HepG2 (cell line): ENCODE results near the gene SIGLEC8. TPM values are rescaled to one million over a fixed set of nuclear protein-coding genes. Genes with fewer than 3 reads are reported as not detected.

Source experiments
- ATAC-seq: fragments of 200-7000 bp; cut with Tn5 transposase; 3 replicates; pipeline ENCODE4 v1.9.1; 2020; ENCODE audit warnings: mild to moderate bottlenecking, moderate library complexity
- BruUV-seq: library from RNA; stranded (reverse); fragments of 400-500 nt; replicated peaks from 2 replicates; lab custom pipeline; 2021; lab: Mats Ljungman, UMichigan
- CTCF ChIA-PET: fragments of 300-600 bp; formaldehyde crosslinking; extraction: SDS; loops from one replicate; lab custom pipeline; 2021; ENCODE audit warnings: low total read pairs, inconsistent platforms, low intra/inter-chr PET ratio; lab: Yijun Ruan, JAX
- POLR2A ChIA-PET: fragments of 350-600 bp; sonication (Branson Sonifier 250); formaldehyde crosslinking; loops from one replicate; lab custom pipeline; 2020; ENCODE audit warnings: antibody characterized with exemption, inconsistent platforms; lab: Yijun Ruan, JAX
- DNase-seq: peaks from one replicate; pipeline ENCODE4 v3.0.0-alpha.2; 2015; ENCODE audit warnings: low spot score
- FAIRE-seq: peaks from 3 replicates; lab custom pipeline; 2011; peaks lifted over from hg19 to GRCh38; lab: Jason Lieb, UNC
- H2AFZ ChIP-seq: one replicate; pipeline ENCODE4 v1.6.1; 2011; ENCODE audit warnings: low read length, inconsistent platforms
- H3K27ac ChIP-seq: fragments of 300-600 bp; 3 replicates; pipeline ENCODE4 v1.8.0; 2011; ENCODE audit warnings: mixed run types, mild to moderate bottlenecking, mixed read lengths, low read length, inconsistent platforms; ENCODE audit not compliant: insufficient read depth; ENCODE audit errors: extremely low read length
- H3K27me3 ChIP-seq, 2 experiments: fragments of 200-600 bp in 1 of 2; 2 replicates in 1 of 2; 3 replicates in 1 of 2; pipeline versions ENCODE4 v1.6.0 to v1.8.0; 2011; ENCODE audit warnings: low read length in 2 of 2, mild to moderate bottlenecking in 2 of 2, moderate library complexity in 2 of 2, inconsistent platforms in 1 of 2; ENCODE audit not compliant: insufficient read depth in 2 of 2, control insufficient read depth in 1 of 2
- H3K36me3 ChIP-seq, 2 experiments: fragments of 200-600 bp in 1 of 2; replicated peaks in 1 of 2; 2 replicates in 1 of 2; 3 replicates in 1 of 2; pipeline versions ENCODE4 v1.5.1 to v1.8.0; 2011; ENCODE audit warnings: low read length in 2 of 2, inconsistent platforms in 1 of 2; ENCODE audit not compliant: insufficient read depth in 2 of 2, control insufficient read depth in 1 of 2
- H3K4me1 ChIP-seq: 2 replicates; pipeline ENCODE4 v1.5.1; 2012; ENCODE audit warnings: low read length, inconsistent platforms; ENCODE audit not compliant: insufficient read depth
- H3K4me2 ChIP-seq: 2 replicates; pipeline ENCODE4 v1.6.0; 2011; ENCODE audit warnings: low read depth, low read length, inconsistent platforms
- H3K4me3 ChIP-seq, 3 experiments: fragments of 200-600 bp in 1 of 3; sonication (generic), shearing (Covaris generic) in 1 of 3; replicated peaks in 1 of 3; 2 replicates each; pipeline ENCODE4 v1.5.1; 2011 to 2016; ENCODE audit warnings: low read length in 3 of 3, inconsistent platforms in 2 of 3, low read depth in 2 of 3, mild to moderate bottlenecking in 2 of 3, control low read depth in 1 of 3, mixed read lengths in 1 of 3; ENCODE audit not compliant: insufficient read depth in 1 of 3
- H3K79me2 ChIP-seq: one replicate; pipeline ENCODE4 v1.6.1; 2011; ENCODE audit warnings: low read length, inconsistent platforms; ENCODE audit not compliant: insufficient read depth
- H3K9ac ChIP-seq: 2 replicates; pipeline ENCODE4 v1.6.0; 2011; ENCODE audit warnings: mild to moderate bottlenecking, low read depth, low read length, inconsistent platforms; ENCODE audit not compliant: insufficient read depth
- H3K9me3 ChIP-seq: 2 replicates; pipeline ENCODE4 v1.5.1; 2012; ENCODE audit warnings: mild to moderate bottlenecking, low read length
- H4K20me1 ChIP-seq: 2 replicates; pipeline ENCODE4 v1.6.0; 2011; ENCODE audit warnings: inconsistent platforms, mild to moderate bottlenecking, low read length, moderate library complexity; ENCODE audit not compliant: insufficient read depth
- CHCHD3 ChIP-seq: sonication (generic); formaldehyde crosslinking; IDR thresholded peaks from 2 replicates; pipeline ENCODE4 v1.8.0; 2022; ENCODE audit warnings: mild to moderate bottlenecking, missing genetic modification reagents, moderate library complexity
- CHD4 ChIP-seq: fragments of 200-600 bp; sonication (generic); IDR thresholded peaks from 2 replicates; pipeline ENCODE4 v1.7.0; 2017; ENCODE audit warnings: mild to moderate bottlenecking, low read length, borderline replicate concordance
- GPBP1L1 ChIP-seq: sonication (generic); formaldehyde crosslinking; IDR thresholded peaks from 2 replicates; pipeline ENCODE4 v1.5.0; 2020; ENCODE audit warnings: mild to moderate bottlenecking, missing genetic modification reagents
- HMG20A ChIP-seq: IDR thresholded peaks from 2 replicates; pipeline ENCODE4 v1.6.1; 2016; ENCODE audit warnings: borderline replicate concordance
- KDM5A ChIP-seq: fragments of 200-600 bp; sonication (generic); IDR thresholded peaks from 2 replicates; pipeline ENCODE4 v1.7.0; 2018; ENCODE audit warnings: antibody characterized with exemption, mild to moderate bottlenecking, low read length, borderline replicate concordance
- MNT ChIP-seq: fragments of 450-650 bp; IDR thresholded peaks from 2 replicates; pipeline ENCODE4 v1.6.1; 2016
- PHF20 ChIP-seq: sonication (generic); formaldehyde crosslinking; IDR thresholded peaks from 2 replicates; pipeline ENCODE4 v1.5.0; 2020; ENCODE audit warnings: mild to moderate bottlenecking, missing genetic modification reagents
- SMC3 ChIP-seq: IDR thresholded peaks from 2 replicates; pipeline ENCODE4 v1.6.1; 2011; ENCODE audit warnings: low read length, improper control_type of control experiment
- TFE3 ChIP-seq: IDR thresholded peaks from 2 replicates; pipeline ENCODE4 v1.6.1; 2016
- ZMYM3 ChIP-seq: sonication (generic); formaldehyde crosslinking; IDR thresholded peaks from 2 replicates; pipeline ENCODE4 v1.5.1; 2020; ENCODE audit warnings: mild to moderate bottlenecking, missing genetic modification reagents
- ZNF275 ChIP-seq: sonication (generic); formaldehyde crosslinking; IDR thresholded peaks from 2 replicates; pipeline ENCODE4 v1.8.0; 2022; ENCODE audit warnings: missing genetic modification reagents, mild to moderate bottlenecking, inconsistent platforms, borderline replicate concordance
- ZNF576 ChIP-seq: sonication (generic); formaldehyde crosslinking; IDR thresholded peaks from 2 replicates; pipeline ENCODE4 v1.4.0; 2020; ENCODE audit warnings: mild to moderate bottlenecking, missing genetic modification reagents
- WGBS: methylation state at CpG from one replicate; pipeline ENCODE4 v1.1.6; 2017; ENCODE audit warnings: low lambda C conversion rate; 5-methylcytosine and 5-hydroxymethylcytosine counted together
- in situ Hi-C: cut with HindIII; loops from 2 replicates; pipeline ENCODE4 v1.10.0; 2017; ENCODE audit warnings: low pct_unique_long_range_greater_than_20kb; ENCODE audit not compliant: extremely low pct_ligation_motif_present
- intact Hi-C: fragments of 100-400 bp; cut with micrococcal nuclease; formaldehyde crosslinking; loops from one replicate; pipeline ENCODE4 v1.10.0; 2022; ENCODE audit not compliant: unreplicated experiment
- polyA plus RNA-seq, 8 experiments: library from polyadenylated mRNA; depleted of rRNA in 3 of 8; stranded (reverse) in 7 of 8; unstranded in 1 of 8; fragments of >200 nt; fragmentation: Illumina TruSeq in 4 of 8; extraction: Trizol in 4 of 8; gene quantifications; 2 replicates each; pipeline versions ENCODE4 v1.2.1 to v1.2.3, GENCODE V29; 2011 to 2016; ENCODE audit warnings: low read depth in 4 of 8, missing spikeins in 1 of 8, mixed read lengths in 1 of 8; ENCODE audit not compliant: insufficient read depth in 1 of 8
- total RNA-seq, 5 experiments: library from RNA; depleted of rRNA; stranded (reverse); fragments of >200 nt; fragmentation: Illumina TruSeq; extraction: Trizol; gene quantifications; 2 replicates each; pipeline ENCODE4 v1.2.3, GENCODE V29; 2016; ENCODE audit warnings: low read depth in 1 of 5

Gene SIGLEC8
- total and polyA plus RNA-seq, 2 of the 13 experiments (the other 11 are each of a cell fraction or from before 2014, with no cell fraction given): not detected

GRCh38 chr19:51441410-51442390 lies 16.6 kb downstream of the SIGLEC8 start:
- Histone ChIP-seq H2AFZ (no peak overlapping the region), H3K9ac (no peak overlapping the region), H3K79me2 (no peaks in the 10 kb centered on the region), H3K4me1 (no peaks in the 10 kb centered on the region), H3K4me2 (no peak overlapping the region), H3K27me3 (peaks cover 1 to 19% of the 10 kb centered on the region in 2 experiments; a peak in 3 of 5 replicates), H4K20me1 (no peaks in the 10 kb centered on the region), H3K9me3 (no peaks in the 10 kb centered on the region), H3K27ac (no peak overlapping the region), H3K36me3 (no peaks in the 10 kb centered on the region), H3K4me3 (no peak overlapping the region)
- ChIA-PET CTCF (no interaction called here), POLR2A (no interaction called here)
- in situ Hi-C loops: no loop called here
- FAIRE-seq (no peak), ATAC-seq (no peak), DNase-seq (no peak)
- intact Hi-C loops: no loop called here
- WGBS: 41% methylated on average over 23 of the region's 31 CpGs
- no TSS peak for BruUV-seq
- TF ChIP-seq GPBP1L1 (CRISPR knock-in tag): no peak
- TF ChIP-seq MNT: no peak
- TF ChIP-seq CHD4: no peak
- no peak for TF ChIP-seq ZMYM3 (CRISPR knock-in tag)
- no peak for TF ChIP-seq HMG20A
- TF ChIP-seq KDM5A: no peak
- TF ChIP-seq TFE3 (CRISPR knock-in tag): no peak
- TF ChIP-seq PHF20 (CRISPR knock-in tag): no peak
- no peak for TF ChIP-seq ZNF576 (CRISPR knock-in tag)
- TF ChIP-seq ZNF275 (CRISPR knock-in tag): no peak
- no peak for TF ChIP-seq CHCHD3
- no peak for TF ChIP-seq SMC3
